Stimulated activated CD8-positive, alpha-beta memory T cell treated with anti-CD3 and anti-CD28 coated beads, Interleukin-12 subunit alpha, Interleukin-12 subunit beta, amount 100 ng/mL, for 24 hours (primary cell): Measurements from ENCODE around the gene MRPS10.
"Not testable (repeated sequence)": the region's sequence is repeated elsewhere in the genome, so short reads cannot be mapped to it uniquely, and the experiment has no call there.

Experiments used
- DNase-seq: peaks from one replicate; pipeline ENCODE4 v3.0.0-alpha.2; 2020; ENCODE audit errors: extremely low read depth

MRPS10 gene

GRCh38 chr6:42177514-42178364, 39.9 kb downstream of the MRPS10 start:
- DNase-seq, result no peak

- no peak for DNase-seq
Observed at GRCh38 chr6:42176981-42177380, 40.7 kb downstream of the MRPS10 start.

GRCh38 chr6:42175860-42176259, 41.8 kb downstream of the MRPS10 start:
- DNase-seq, result no peak

GRCh38 chr6:42173101-42173500, 44.6 kb downstream of the MRPS10 start, which contains the start of gene GUCA1A:
TSS of gene GUCA1A (plus strand) at chr6:42173364. CDS start at chr6:42173614, 250 bp downstream.
- no peak for DNase-seq

- DNase-seq, result no peak
Observed at GRCh38 chr6:42171813-42172581, 45.7 kb downstream of the MRPS10 start.

GRCh38 chr6:42169780-42170179, 47.9 kb downstream of the MRPS10 start:
- DNase-seq, result not testable (repeated sequence)

GRCh38 chr6:42168650-42169049, 49.0 kb downstream of the MRPS10 start:
- DNase-seq, result no peak

- peak; percentile 30 for DNase-seq
Observed at GRCh38 chr6:42166444-42167141, 51.1 kb downstream of the MRPS10 start.

GRCh38 chr6:42165016-42165415, 52.6 kb downstream of the MRPS10 start:
- no peak for DNase-seq

- DNase-seq, result no peak
Observed at GRCh38 chr6:42163981-42164380, 53.7 kb downstream of the MRPS10 start.

- no peak for DNase-seq
Observed at GRCh38 chr6:42162812-42163211, 54.8 kb downstream of the MRPS10 start.

- no peak for DNase-seq
Observed at GRCh38 chr6:42162384-42162783, 55.3 kb downstream of the MRPS10 start.

- no peak for DNase-seq
Observed at GRCh38 chr6:42159431-42160024, 58.1 kb downstream of the MRPS10 start.

- no peak for DNase-seq
Observed at GRCh38 chr6:42158631-42159030, 59.0 kb downstream of the MRPS10 start.

GRCh38 chr6:42158011-42158410, 59.6 kb downstream of the MRPS10 start:
- no peak for DNase-seq
